ACC112 (cell line): ENCODE results near the gene CDKN3.
"Not testable (repeated sequence)": the region's sequence is repeated elsewhere in the genome, so short reads cannot be mapped to it uniquely, and the experiment has no call there.

Source experiments
- H2AFZ ChIP-seq: fragments of 200-600 bp; sonication (generic); one replicate; pipeline ENCODE4 v1.6.0; 2017; ENCODE audit warnings: antibody characterized with exemption, low read length; ENCODE audit not compliant: unreplicated experiment
- H3K27ac ChIP-seq: fragments of 200-600 bp; sonication (generic); 2 replicates; pipeline ENCODE4 v1.5.1; 2014; ENCODE audit warnings: low read depth, mild to moderate bottlenecking, antibody characterized with exemption, low read length, moderate library complexity
- H3K27me3 ChIP-seq: fragments of 200-600 bp; sonication (generic); 2 replicates; pipeline ENCODE4 v1.6.1; 2014; ENCODE audit warnings: mild to moderate bottlenecking, antibody characterized with exemption, low read length, moderate library complexity, mixed read lengths; ENCODE audit not compliant: insufficient read depth
- H3K36me3 ChIP-seq: fragments of 200-600 bp; sonication (generic); 2 replicates; pipeline ENCODE4 v1.6.1; 2016; ENCODE audit warnings: mild to moderate bottlenecking, antibody characterized with exemption, low read length, moderate library complexity, mixed read lengths; ENCODE audit not compliant: insufficient read depth
- H3K4me1 ChIP-seq: fragments of 200-600 bp; sonication (generic); one replicate; pipeline ENCODE4 v1.6.1; 2016; ENCODE audit warnings: low read length, mixed read lengths; ENCODE audit not compliant: insufficient read depth, unreplicated experiment, control insufficient read depth
- H3K4me3 ChIP-seq: fragments of 200-600 bp; sonication (generic); 2 replicates; pipeline ENCODE4 v1.5.1; 2014; ENCODE audit warnings: mild to moderate bottlenecking, low read depth, low read length
- H3K79me2 ChIP-seq: fragments of 200-600 bp; sonication (generic); one replicate; pipeline ENCODE4 v1.6.0; 2016; ENCODE audit warnings: low read length; ENCODE audit not compliant: control insufficient read depth, unreplicated experiment, insufficient read depth

The CDKN3 gene

DNA sequence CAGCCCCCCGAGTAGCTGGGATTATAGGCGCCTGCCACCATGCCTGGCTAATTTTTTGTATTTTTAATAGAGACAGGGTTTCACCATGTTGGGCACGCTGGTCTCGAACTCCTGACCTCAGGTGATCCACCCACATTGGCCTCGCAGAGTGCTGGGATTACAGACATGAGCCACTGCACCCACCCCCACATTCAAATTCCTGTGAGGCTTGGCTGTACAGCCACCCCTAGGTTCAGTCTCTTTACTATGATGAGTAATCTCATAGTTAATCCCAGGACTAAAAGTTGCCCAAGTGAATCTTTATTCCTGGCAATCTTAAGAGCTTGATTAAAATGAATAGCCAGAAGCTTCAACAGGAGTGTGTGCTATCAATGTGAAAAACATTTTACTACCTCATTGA, 57.2 kb downstream of the CDKN3 start:
- H2AFZ ChIP-seq, H3K27me3 ChIP-seq, H3K79me2 ChIP-seq, H3K36me3 ChIP-seq, H3K4me3 ChIP-seq: not testable (repeated sequence)
- Histone ChIP-seq H3K27ac (peak overlapping the region; percentile 6; the same call in 1 of the 2 replicates), H3K4me1 (peaks cover 23% of the 10 kb centered on the region)

DNA sequence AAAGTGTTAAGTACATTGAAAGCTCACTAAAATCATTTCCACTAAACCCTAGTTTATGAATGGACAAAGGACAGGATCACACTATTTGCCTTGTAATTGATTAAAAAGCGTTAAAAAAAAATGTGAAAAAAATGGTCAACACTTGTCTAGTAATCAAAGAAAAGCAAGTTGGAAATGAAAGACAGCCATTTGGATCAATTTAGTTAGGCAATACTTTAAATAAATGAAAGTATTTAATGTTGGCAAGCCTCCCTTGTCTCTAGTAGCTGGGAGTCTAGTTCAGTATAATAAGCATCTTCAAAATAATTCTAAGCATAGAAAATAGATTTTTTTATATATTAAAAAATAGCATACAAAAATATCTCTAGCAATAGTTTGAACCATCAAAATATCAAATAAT, 58.6 kb downstream of the CDKN3 start:
- Histone ChIP-seq H2AFZ (no peak overlapping the region), H3K27ac (no peak overlapping the region), H3K27me3 (no peaks in the 10 kb centered on the region), H3K4me3 (no peak overlapping the region), H3K79me2 (no peaks in the 10 kb centered on the region), H3K36me3 (no peaks in the 10 kb centered on the region), H3K4me1 (peaks cover 20% of the 10 kb centered on the region)

DNA sequence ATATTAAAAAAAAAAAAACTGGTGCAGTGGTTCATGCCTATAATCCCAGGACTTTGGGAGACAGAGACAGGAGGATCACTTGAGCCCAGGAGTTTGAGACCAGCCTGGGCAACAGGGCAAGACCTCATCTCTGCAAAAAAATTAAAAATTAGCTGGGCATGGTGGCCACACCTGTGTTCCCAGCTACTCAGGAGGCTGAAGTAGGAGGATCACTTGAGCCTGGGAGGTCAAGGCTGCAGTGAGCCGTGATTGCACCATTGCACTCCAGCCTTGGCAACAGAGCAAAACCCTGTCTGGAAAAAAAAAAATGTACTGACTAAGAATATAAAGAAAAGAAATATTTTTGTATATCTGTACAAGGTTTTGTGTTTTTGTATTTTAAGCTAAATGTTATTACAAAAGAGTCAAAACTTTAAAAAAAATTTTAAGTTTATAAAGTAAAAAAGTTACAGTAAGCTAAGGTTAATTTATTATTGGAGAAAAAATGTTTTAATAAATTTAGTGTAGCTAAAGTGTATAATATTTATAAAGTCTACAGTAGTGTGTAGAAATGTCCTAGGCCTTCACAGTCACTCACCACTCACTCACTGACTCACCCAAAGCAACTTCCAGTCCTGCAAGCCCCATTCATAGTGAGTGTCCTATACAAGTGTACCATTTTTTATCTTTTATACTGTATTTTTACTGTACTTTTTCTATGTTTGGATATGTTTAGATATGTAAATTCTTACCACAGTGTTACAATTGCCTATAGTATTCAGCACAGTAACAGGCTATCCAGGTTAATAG, 60.2 kb downstream of the CDKN3 start:
- not testable (repeated sequence) for H3K27ac ChIP-seq, H3K27me3 ChIP-seq, H2AFZ ChIP-seq, H3K79me2 ChIP-seq, H3K4me3 ChIP-seq, H3K36me3 ChIP-seq
- H3K4me1 ChIP-seq = peaks cover 16% of the 10 kb centered on the region

GRCh38 chr14:54457609-54457996, 60.8 kb downstream of the CDKN3 start:
- no peak overlapping the region for H3K4me3 ChIP-seq
- H3K79me2 ChIP-seq = no peaks in the 10 kb centered on the region
- no peak overlapping the region for H2AFZ ChIP-seq
- H3K36me3 ChIP-seq = no peaks in the 10 kb centered on the region
- no peaks in the 10 kb centered on the region for H3K27me3 ChIP-seq
- peaks cover 20% of the 10 kb centered on the region for H3K4me1 ChIP-seq
- H3K27ac ChIP-seq = no peak overlapping the region; the same call in 1 of the 2 replicates

DNA sequence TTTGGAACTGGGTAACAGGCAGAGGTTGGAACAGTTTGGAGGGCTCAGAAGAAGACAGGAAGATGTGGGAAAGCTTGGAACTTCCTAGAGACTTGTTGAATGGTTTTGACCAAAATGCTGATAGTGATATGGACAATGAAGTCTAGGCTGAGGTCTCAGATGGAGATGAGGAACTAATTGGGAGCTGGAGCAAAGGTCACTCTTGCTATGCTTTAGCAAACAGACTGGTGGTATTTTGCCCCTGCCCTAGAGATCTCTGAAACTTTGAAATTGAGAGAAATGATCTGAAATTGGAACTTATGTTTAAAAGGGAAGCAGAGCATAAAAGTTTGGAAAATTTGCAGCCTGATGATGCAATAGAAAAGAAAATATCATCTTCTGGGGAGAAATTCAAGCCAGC, 61.7 kb downstream of the CDKN3 start:
- not testable (repeated sequence) for H3K27me3 ChIP-seq, H3K36me3 ChIP-seq, H3K27ac ChIP-seq, H3K79me2 ChIP-seq, H3K4me3 ChIP-seq, H2AFZ ChIP-seq
- H3K4me1 ChIP-seq = peaks cover 20% of the 10 kb centered on the region

- peaks cover 14% of the 10 kb centered on the region for H3K4me1 ChIP-seq
- no peaks in the 10 kb centered on the region for H3K36me3 ChIP-seq
- no peak overlapping the region for H3K27ac ChIP-seq
- no peak overlapping the region for H2AFZ ChIP-seq
- no peaks in the 10 kb centered on the region for H3K79me2 ChIP-seq
- H3K27me3 ChIP-seq = no peaks in the 10 kb centered on the region
- H3K4me3 ChIP-seq = no peak overlapping the region
Measured at GRCh38 chr14:54459106-54459505, 62.3 kb downstream of the CDKN3 start.

DNA sequence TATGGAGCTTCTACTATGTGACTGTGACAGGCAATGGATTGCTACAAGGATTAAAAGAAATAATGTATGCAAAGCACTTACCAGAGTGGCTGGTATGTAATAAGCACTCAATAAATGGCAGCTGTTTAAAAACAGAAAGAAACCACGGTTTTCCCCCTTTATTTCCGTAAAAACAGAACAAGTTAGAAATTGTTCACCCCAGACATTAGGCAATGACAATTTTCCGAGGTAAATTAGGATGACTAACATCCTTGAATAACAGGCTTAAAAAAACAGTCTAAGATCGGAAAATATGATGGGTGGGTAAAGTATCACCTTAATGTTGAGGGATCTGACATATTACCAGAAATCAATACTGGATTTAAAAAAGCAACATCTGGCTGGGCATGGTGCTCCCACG, 65.2 kb downstream of the CDKN3 start:
- Histone ChIP-seq H3K4me1 (peaks cover 12% of the 10 kb centered on the region), H3K27me3 (no peaks in the 10 kb centered on the region), H3K27ac (no peak overlapping the region), H3K79me2 (no peaks in the 10 kb centered on the region), H3K4me3 (no peak overlapping the region), H3K36me3 (no peaks in the 10 kb centered on the region), H2AFZ (no peak overlapping the region)

DNA sequence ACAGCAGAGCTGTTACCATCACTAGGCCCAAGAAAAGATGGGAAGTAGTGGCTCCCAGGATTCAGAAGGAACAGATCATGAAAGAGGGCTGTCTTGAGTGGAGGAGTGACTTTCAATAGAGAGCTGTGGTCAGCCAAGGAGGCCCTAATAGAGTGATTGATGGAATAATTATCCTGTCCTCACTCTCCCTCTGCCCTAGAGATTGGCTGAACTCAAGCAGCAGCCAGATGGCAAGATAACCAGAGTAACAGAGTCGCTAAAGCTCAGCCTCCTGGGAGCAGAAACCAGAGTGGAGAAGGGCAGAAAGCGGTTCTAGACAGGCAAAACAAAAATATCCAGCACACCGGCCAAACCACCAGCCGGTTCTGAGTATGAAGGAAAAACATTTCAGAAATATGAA, 68.8 kb downstream of the CDKN3 start:
- Histone ChIP-seq H3K36me3 (peaks cover 11% of the 10 kb centered on the region; the same call in 1 of the 2 replicates), H3K27ac (no peak overlapping the region), H2AFZ (no peak overlapping the region), H3K4me3 (no peak overlapping the region), H3K27me3 (no peaks in the 10 kb centered on the region), H3K4me1 (peaks cover 12% of the 10 kb centered on the region), H3K79me2 (no peaks in the 10 kb centered on the region)

DNA sequence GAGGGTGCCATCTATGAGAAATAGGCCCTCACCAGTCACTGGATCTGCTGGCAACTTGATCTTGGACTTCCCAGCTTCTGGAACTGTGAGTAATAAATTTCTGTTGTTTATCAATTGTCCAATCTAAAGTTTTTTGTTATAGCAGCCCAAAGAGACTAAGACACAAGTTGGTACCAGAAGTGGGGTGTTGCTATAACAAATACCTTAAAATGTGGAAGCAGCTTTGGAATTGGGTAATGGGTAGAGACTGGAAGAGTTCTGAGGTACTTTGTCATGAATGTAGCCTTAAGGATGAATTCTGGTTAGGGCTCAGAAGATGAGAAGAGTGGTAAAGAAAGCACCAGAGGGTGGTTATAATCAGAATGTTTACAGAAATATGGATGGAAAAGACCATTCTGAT, 70.5 kb downstream of the CDKN3 start:
- Histone ChIP-seq H3K4me1 (peaks cover 7% of the 10 kb centered on the region), H3K79me2 (no peaks in the 10 kb centered on the region), H3K4me3 (no peak overlapping the region), H2AFZ (no peak overlapping the region), H3K27me3 (no peaks in the 10 kb centered on the region), H3K36me3 (peaks cover 11% of the 10 kb centered on the region; the same call in 1 of the 2 replicates), H3K27ac (no peak overlapping the region)
